Trophoblast cell (in vitro differentiated cells and primary cell): ENCODE data around the gene COL5A1.

Experiments used
- DNase-seq, 2 donors: peaks; one replicate each; pipeline ENCODE4 v3.0.0-alpha.2; 2016
- H2AFZ ChIP-seq: 2 replicates; pipeline ENCODE4 v1.6.1; 2013; ENCODE audit warnings: low read length, moderate library complexity, mild to moderate bottlenecking; ENCODE audit not compliant: insufficient read depth, poor library complexity
- H2AK5ac ChIP-seq: 2 replicates; pipeline ENCODE4 v1.6.1; 2013; ENCODE audit warnings: mild to moderate bottlenecking, low read length
- H2BK120ac ChIP-seq: 2 replicates; pipeline ENCODE4 v1.6.1; 2013; ENCODE audit warnings: low read length, mild to moderate bottlenecking, moderate library complexity; ENCODE audit not compliant: insufficient read depth, poor library complexity
- H2BK12ac ChIP-seq: 2 replicates; pipeline ENCODE4 v1.6.1; 2013; ENCODE audit warnings: mild to moderate bottlenecking, low read length, moderate library complexity
- H2BK5ac ChIP-seq: 2 replicates; pipeline ENCODE4 v1.6.1; 2013; ENCODE audit warnings: low read length, low read depth, moderate library complexity, mild to moderate bottlenecking; ENCODE audit not compliant: poor library complexity
- H3K14ac ChIP-seq: 2 replicates; pipeline ENCODE4 v1.6.1; 2013; ENCODE audit warnings: mild to moderate bottlenecking, low read length
- H3K18ac ChIP-seq: 2 replicates; pipeline ENCODE4 v1.6.1; 2013; ENCODE audit warnings: mild to moderate bottlenecking, low read length
- H3K23ac ChIP-seq: 2 replicates; pipeline ENCODE4 v1.6.1; 2013; ENCODE audit warnings: low read length
- H3K27ac ChIP-seq: 2 replicates; pipeline ENCODE4 v1.5.1; 2013; ENCODE audit warnings: low read depth, mild to moderate bottlenecking, inconsistent platforms, low read length, moderate library complexity
- H3K27me3 ChIP-seq: 2 replicates; pipeline ENCODE4 v1.6.1; 2013; ENCODE audit warnings: inconsistent platforms, mild to moderate bottlenecking, low read length, moderate library complexity; ENCODE audit not compliant: insufficient read depth
- H3K36me3 ChIP-seq, 2 experiments: 1 replicate in 1 of 2; 2 replicates in 1 of 2; pipeline ENCODE4 v1.6.1; 2013; ENCODE audit warnings: low read length in 2 of 2, mild to moderate bottlenecking in 2 of 2, moderate library complexity in 1 of 2; ENCODE audit not compliant: insufficient read depth in 2 of 2, control insufficient read depth in 1 of 2
- H3K4ac ChIP-seq: 2 replicates; pipeline ENCODE4 v1.6.1; 2013; ENCODE audit warnings: low read depth, mild to moderate bottlenecking, low read length, moderate library complexity
- H3K4me1 ChIP-seq, 2 experiments: 1 replicate in 1 of 2; 2 replicates in 1 of 2; pipeline ENCODE4 v1.6.1; 2013; ENCODE audit warnings: low read length in 2 of 2, mild to moderate bottlenecking in 2 of 2, moderate library complexity in 1 of 2; ENCODE audit not compliant: insufficient read depth in 2 of 2, control insufficient read depth in 1 of 2
- H3K4me2 ChIP-seq: 2 replicates; pipeline ENCODE4 v1.6.1; 2013; ENCODE audit warnings: inconsistent platforms, mild to moderate bottlenecking, low read length, moderate library complexity
- H3K4me3 ChIP-seq: 2 replicates; pipeline ENCODE4 v1.5.1; 2013; ENCODE audit warnings: mild to moderate bottlenecking, low read depth, low read length, inconsistent platforms
- H3K79me1 ChIP-seq: one replicate; pipeline ENCODE4 v1.6.1; 2013; ENCODE audit warnings: low read length
- H3K79me2 ChIP-seq: 2 replicates; pipeline ENCODE4 v1.6.1; 2013; ENCODE audit warnings: low read length, mild to moderate bottlenecking; ENCODE audit not compliant: control insufficient read depth, insufficient read depth, poor library complexity
- H3K9ac ChIP-seq: 2 replicates; pipeline ENCODE4 v1.6.1; 2013; ENCODE audit warnings: mild to moderate bottlenecking, low read length
- H3K9me3 ChIP-seq: 2 replicates; pipeline ENCODE4 v1.6.1; 2013; ENCODE audit warnings: low read depth, mild to moderate bottlenecking, control low read depth, inconsistent platforms, low read length; ENCODE audit not compliant: insufficient read depth
- H4K12ac ChIP-seq: 2 replicates; pipeline ENCODE4 v1.6.1; 2013; ENCODE audit warnings: low read depth, mild to moderate bottlenecking, low read length, moderate library complexity
- H4K8ac ChIP-seq: 2 replicates; pipeline ENCODE4 v1.6.1; 2013; ENCODE audit warnings: low read depth, mild to moderate bottlenecking, low read length, moderate library complexity
- H4K91ac ChIP-seq: one replicate; pipeline ENCODE4 v1.6.1; 2013; ENCODE audit warnings: low read depth, mild to moderate bottlenecking, low read length, moderate library complexity
- WGBS: extraction: QIAGEN DNeasy Blood & Tissue Kit; methylation state at CpG from one replicate; pipeline ENCODE4 v1.1.7; 2013; ENCODE audit warnings: missing lambda C conversion rate; ENCODE audit not compliant: insufficient read length, insufficient coverage; ENCODE audit errors: extremely low coverage; 5-methylcytosine and 5-hydroxymethylcytosine counted together

Gene COL5A1

DNA sequence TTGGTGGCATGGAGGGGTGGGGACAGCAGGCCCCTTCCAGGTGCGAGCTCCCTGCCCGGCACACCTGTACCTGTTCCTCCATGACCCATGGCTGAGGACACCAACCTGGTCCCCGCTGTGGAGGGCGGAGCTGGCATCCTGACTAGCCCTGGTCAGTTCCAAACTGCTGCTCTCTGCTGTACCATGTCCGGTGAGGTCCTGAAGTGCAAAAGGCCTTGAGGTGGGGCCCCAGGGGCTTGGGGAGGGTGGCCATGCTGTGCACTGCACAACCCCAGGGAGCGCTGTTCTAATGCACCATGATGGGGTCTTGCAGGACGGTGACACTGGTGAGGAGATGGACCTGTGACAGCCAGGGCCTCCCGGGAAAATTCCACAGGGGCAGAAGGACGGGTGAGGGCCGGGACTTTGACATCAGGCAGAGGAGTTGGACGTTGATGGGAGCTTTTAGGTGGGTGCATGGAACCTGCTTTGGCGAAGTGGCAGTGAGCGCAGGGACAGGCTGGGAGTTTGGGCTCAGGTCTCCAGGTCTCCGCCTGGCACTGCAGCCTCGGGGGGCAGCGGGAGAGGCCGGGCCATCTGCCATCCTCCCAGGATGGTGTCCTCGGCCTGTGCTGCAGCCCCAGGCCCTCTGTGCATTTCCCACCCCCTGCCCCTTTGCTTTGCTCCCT is 38.9 kb downstream of the COL5A1 start:
- H3K79me2 ChIP-seq = peaks cover 15% of the 10 kb centered on the region
- peaks cover 17% of the 10 kb centered on the region for H3K79me1 ChIP-seq
- no peak overlapping the region for H3K9ac ChIP-seq
- H3K4me1 ChIP-seq = peaks cover 27 to 39% of the 10 kb centered on the region in 2 experiments
- H2AK5ac ChIP-seq = peak overlapping the region; percentile 72
- H3K9me3 ChIP-seq = peaks cover 6% of the 10 kb centered on the region
- peaks cover 21 to 45% of the 10 kb centered on the region in 2 experiments for H3K36me3 ChIP-seq
- H3K4me3 ChIP-seq = no peak overlapping the region
- peak overlapping the region; percentile 2 for H2BK5ac ChIP-seq
- DNase-seq = no peak
- H3K18ac ChIP-seq = peak overlapping the region; percentile 77
- peak overlapping the region; percentile 39 for H3K4ac ChIP-seq
- no peaks in the 10 kb centered on the region for H3K27me3 ChIP-seq
- H3K14ac ChIP-seq = peak overlapping the region; percentile 42
- WGBS = no CpG with 5 or more reads among the region's 18 CpGs
- H3K27ac ChIP-seq = peak overlapping the region; percentile 63
- peak overlapping the region; percentile 87 for H2BK12ac ChIP-seq
- peak overlapping the region; percentile 11 for H4K91ac ChIP-seq
- peak overlapping the region; percentile 37 for H3K4me2 ChIP-seq
- H4K12ac ChIP-seq = no peak overlapping the region
- H4K8ac ChIP-seq = peak overlapping the region; percentile 17
- H2BK120ac ChIP-seq = peak overlapping the region; percentile 25
- no peak overlapping the region for H3K23ac ChIP-seq
- no peak overlapping the region for H2AFZ ChIP-seq

DNA sequence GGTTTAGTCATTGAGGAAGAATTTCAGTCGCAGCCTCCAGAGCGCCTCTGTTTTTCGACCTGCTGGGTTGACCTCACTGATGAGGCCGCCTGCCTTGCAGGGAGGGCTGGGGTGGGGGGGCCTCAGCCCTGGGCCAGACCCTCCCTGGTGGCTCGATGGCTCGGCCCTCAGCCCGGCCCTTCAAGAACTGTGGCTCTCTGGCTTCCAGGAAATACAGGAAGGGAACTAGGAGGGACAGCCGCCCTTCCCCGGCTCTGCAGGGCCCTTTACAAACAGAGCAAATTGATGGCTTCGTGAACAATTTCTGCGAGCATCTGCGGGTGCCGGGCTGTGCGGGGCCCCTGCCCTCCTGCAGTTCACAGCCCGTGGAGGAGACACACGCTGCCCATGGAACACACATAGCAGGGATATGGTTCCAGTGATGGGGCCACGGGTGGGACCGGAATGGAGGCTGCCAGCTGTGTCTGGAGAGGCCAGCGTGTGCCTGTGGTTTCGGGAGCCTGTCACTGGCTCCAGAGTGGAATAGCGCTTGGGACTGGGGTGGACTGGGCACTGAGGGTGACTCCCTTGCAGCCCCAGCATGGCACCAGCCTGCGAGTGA is 39.6 kb downstream of the COL5A1 start:
- Histone ChIP-seq H4K91ac (peak overlapping the region; percentile 57), H2AFZ (no peak overlapping the region), H2BK12ac (peak overlapping the region; percentile 58), H3K18ac (peak overlapping the region; percentile 71), H3K36me3 (peaks cover 22 to 48% of the 10 kb centered on the region in 2 experiments), H3K9ac (no peak overlapping the region), H2BK120ac (peak overlapping the region; percentile 79), H4K12ac (no peak overlapping the region), H3K4me1 (peaks cover 27 to 39% of the 10 kb centered on the region in 2 experiments), H3K27ac (peak overlapping the region; percentile 74), H3K23ac (no peak overlapping the region), H3K4me3 (no peak overlapping the region), H2BK5ac (peak overlapping the region; percentile 65), H2AK5ac (peak overlapping the region; percentile 81), H3K9me3 (peaks cover 8% of the 10 kb centered on the region), H3K79me1 (peaks cover 17% of the 10 kb centered on the region), H3K4me2 (peak overlapping the region; percentile 32), H3K27me3 (no peaks in the 10 kb centered on the region), H3K4ac (peak overlapping the region; percentile 47), H4K8ac (peak overlapping the region; percentile 20), H3K14ac (peak overlapping the region; percentile 65), H3K79me2 (peaks cover 13% of the 10 kb centered on the region)
- DNase-seq = no peak
- no CpG with 5 or more reads among the region's 22 CpGs for WGBS

DNA sequence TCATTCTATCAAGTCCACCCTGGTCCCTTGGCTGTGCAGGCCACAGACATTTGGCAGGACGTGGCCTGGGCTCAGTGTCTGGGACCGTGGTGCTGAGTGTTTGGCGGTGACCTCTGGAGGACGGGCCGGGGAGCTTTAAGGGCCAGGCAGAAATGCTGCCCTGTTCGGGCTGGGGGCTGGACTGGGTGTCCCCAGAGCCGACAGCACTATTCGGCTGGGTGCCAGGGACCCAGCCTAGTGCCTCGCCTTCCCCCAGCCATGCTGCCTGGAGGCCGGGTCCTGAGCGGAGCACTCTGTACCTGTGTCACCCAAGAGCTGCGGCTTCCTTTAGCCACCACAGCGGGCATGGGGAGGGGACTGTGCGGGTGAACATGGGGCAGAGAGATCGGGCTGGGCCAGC is 40.4 kb downstream of the COL5A1 start:
- H3K79me2 ChIP-seq = peaks cover 11% of the 10 kb centered on the region
- H3K27ac ChIP-seq = no peak overlapping the region
- H3K4me3 ChIP-seq = no peak overlapping the region
- no peak overlapping the region for H3K4me2 ChIP-seq
- peaks cover 29 to 55% of the 10 kb centered on the region in 2 experiments for H3K36me3 ChIP-seq
- H3K9me3 ChIP-seq = peaks cover 8% of the 10 kb centered on the region
- no peak overlapping the region for H3K9ac ChIP-seq
- H2AFZ ChIP-seq = no peak overlapping the region
- no CpG with 5 or more reads among the region's 15 CpGs for WGBS
- H4K12ac ChIP-seq = no peak overlapping the region
- H3K27me3 ChIP-seq = no peaks in the 10 kb centered on the region
- H3K4ac ChIP-seq = peak overlapping the region; percentile 33
- peaks cover 27 to 39% of the 10 kb centered on the region in 2 experiments for H3K4me1 ChIP-seq
- peak overlapping the region; percentile 15 for H2BK12ac ChIP-seq
- peak overlapping the region; percentile 39 for H4K8ac ChIP-seq
- peak overlapping the region; percentile 64 for H4K91ac ChIP-seq
- H2BK120ac ChIP-seq = peak overlapping the region; percentile 8
- peak overlapping the region; percentile 38 for H3K14ac ChIP-seq
- no peak overlapping the region for H2BK5ac ChIP-seq
- H3K18ac ChIP-seq = peak overlapping the region; percentile 66
- no peak overlapping the region for H3K23ac ChIP-seq
- peaks cover 17% of the 10 kb centered on the region for H3K79me1 ChIP-seq
- H2AK5ac ChIP-seq = peak overlapping the region; percentile 61
- no peak for DNase-seq

DNA sequence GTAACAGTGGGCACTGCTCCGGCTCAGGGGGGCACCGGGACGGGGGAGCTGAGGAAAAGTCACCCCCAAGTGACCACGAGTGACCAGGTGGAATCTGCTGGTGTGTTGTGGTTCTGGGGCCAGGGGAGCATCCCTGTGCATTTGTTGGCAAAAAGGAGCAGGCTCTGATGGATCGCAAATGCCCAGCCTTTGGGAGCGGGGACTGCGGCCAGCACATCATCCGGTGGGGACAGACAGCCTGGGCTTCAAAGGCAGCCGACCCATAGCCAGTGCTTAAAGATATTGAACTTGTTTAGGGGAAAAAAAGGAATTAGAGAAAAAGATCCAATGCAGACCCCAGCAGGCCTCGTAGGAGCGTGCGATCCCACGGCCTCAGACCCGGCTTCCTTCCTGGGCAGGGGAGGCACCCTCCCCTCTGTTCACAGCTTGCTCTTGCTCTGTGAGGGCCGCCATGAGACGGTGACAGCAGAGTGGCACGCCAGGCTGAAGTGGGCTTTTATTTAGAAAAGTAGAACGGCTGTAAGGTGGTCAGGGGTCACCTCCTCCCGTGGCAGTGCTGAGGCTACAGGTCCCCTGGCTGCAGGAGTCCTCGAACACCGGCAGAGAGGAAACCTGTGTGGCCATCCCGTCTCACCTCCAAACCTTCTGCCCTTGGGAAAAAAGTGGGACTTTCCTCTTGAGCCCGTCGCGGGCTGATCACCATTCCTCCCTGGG is 41.2 kb downstream of the COL5A1 start:
- H3K9ac ChIP-seq = no peak overlapping the region
- H2AFZ ChIP-seq = no peak overlapping the region
- H2BK5ac ChIP-seq = no peak overlapping the region
- WGBS = no CpG with 5 or more reads among the region's 25 CpGs
- no peak overlapping the region for H3K14ac ChIP-seq
- H3K4me3 ChIP-seq = no peak overlapping the region
- no peak for DNase-seq
- H4K8ac ChIP-seq = no peak overlapping the region
- H4K91ac ChIP-seq = no peak overlapping the region
- no peak overlapping the region for H3K4ac ChIP-seq
- H2BK120ac ChIP-seq = no peak overlapping the region
- no peak overlapping the region for H3K27ac ChIP-seq
- peaks cover 11% of the 10 kb centered on the region for H3K79me2 ChIP-seq
- H3K4me2 ChIP-seq = no peak overlapping the region
- no peak overlapping the region for H3K23ac ChIP-seq
- peaks cover 27 to 39% of the 10 kb centered on the region in 2 experiments for H3K4me1 ChIP-seq
- no peak overlapping the region for H4K12ac ChIP-seq
- H2BK12ac ChIP-seq = no peak overlapping the region
- H3K27me3 ChIP-seq = no peaks in the 10 kb centered on the region
- H3K79me1 ChIP-seq = peaks cover 17% of the 10 kb centered on the region
- no peak overlapping the region for H2AK5ac ChIP-seq
- peaks cover 36 to 62% of the 10 kb centered on the region in 2 experiments for H3K36me3 ChIP-seq
- H3K18ac ChIP-seq = no peak overlapping the region
- H3K9me3 ChIP-seq = peaks cover 8% of the 10 kb centered on the region
